HCT116 (cell line): ENCODE measurements around the gene NLN. TPM values are rescaled to one million over a fixed set of nuclear protein-coding genes. Genes with fewer than 3 reads are reported as not detected.

ENCODE experiments used
- ATAC-seq: fragments of 200-7000 bp; cut with Tn5 transposase; 2 replicates; pipeline ENCODE4 v1.9.1; 2020; ENCODE audit warnings: mild to moderate bottlenecking, moderate library complexity
- BruUV-seq: library from RNA; stranded (reverse); fragments of 400-500 nt; replicated peaks from 2 replicates; lab custom pipeline; 2021; lab: Mats Ljungman, UMichigan
- CTCF ChIA-PET: fragments of 300-600 bp; sonication (Branson Sonifier 250); formaldehyde crosslinking; loops from one replicate; lab custom pipeline; 2021; ENCODE audit warnings: antibody characterized with exemption; lab: Charles Lee
- POLR2A ChIA-PET: fragments of 300-600, 350-600 bp; sonication (Branson Sonifier 250); formaldehyde crosslinking; loops from one replicate; lab custom pipeline; 2021; ENCODE audit warnings: antibody characterized with exemption; lab: Charles Lee
- RAD21 ChIA-PET, 2 experiments: fragments of 300-600 bp; sonication (Branson Sonifier 250); formaldehyde crosslinking; loops; one replicate each; lab custom pipeline; 2023; ENCODE audit warnings: low total read pairs in 2 of 2; ENCODE audit not compliant: uncharacterized antibody in 2 of 2, unreplicated experiment in 2 of 2, low non-redundant PET in 1 of 2; lab: Charles Lee
- DNase-seq: peaks from one replicate; pipeline ENCODE4 v3.0.0-alpha.2; 2010; ENCODE audit warnings: low read depth, low spot score
- H2AFZ ChIP-seq: fragments of 200-600 bp; shearing (Covaris generic), sonication (generic); 2 replicates; pipeline ENCODE4 v1.6.1; 2017; ENCODE audit warnings: low read depth, mixed run types, mixed read lengths, antibody characterized with exemption, low read length; ENCODE audit not compliant: poor library complexity, severe bottlenecking
- H3K27ac ChIP-seq: 2 replicates; pipeline ENCODE4 v1.5.1; 2012; ENCODE audit warnings: low read depth, low read length
- H3K27me3 ChIP-seq: fragments of 200-600 bp; sonication (generic); 2 replicates; pipeline ENCODE4 v1.6.1; 2016; ENCODE audit warnings: mixed run types, low read length, mixed read lengths; ENCODE audit not compliant: insufficient read depth
- H3K36me3 ChIP-seq, 2 experiments: fragments of 200-500 bp in 1 of 2; fragments of 200-600 bp in 1 of 2; sonication (Bioruptor generic) in 1 of 2; sonication (generic) in 1 of 2; 2 replicates each; pipeline versions ENCODE4 v1.5.1 to v1.6.1; 2014 to 2016; ENCODE audit warnings: low read length in 2 of 2, inconsistent platforms in 1 of 2, mixed read lengths in 1 of 2, mixed run types in 1 of 2; ENCODE audit not compliant: insufficient read depth in 2 of 2, control insufficient read depth in 1 of 2
- H3K4me1 ChIP-seq, 2 experiments: fragments of 200-600 bp in 1 of 2; sonication (generic) in 1 of 2; 2 replicates each; pipeline versions ENCODE4 v1.5.1 to v1.6.1; 2012 to 2017; ENCODE audit warnings: low read length in 2 of 2, inconsistent platforms in 1 of 2, mild to moderate bottlenecking in 1 of 2, mixed read lengths in 1 of 2, mixed run types in 1 of 2, moderate library complexity in 1 of 2; ENCODE audit not compliant: insufficient read depth in 2 of 2, control insufficient read depth in 1 of 2
- H3K4me2 ChIP-seq: fragments of 200-600 bp; sonication (generic); 2 replicates; pipeline ENCODE4 v1.6.1; 2017; ENCODE audit warnings: mixed run types, low read length, mixed read lengths
- H3K4me3 ChIP-seq, 2 experiments: fragments of 200-600 bp in 1 of 2; sonication (generic) in 1 of 2; replicated peaks in 1 of 2; 2 replicates each; pipeline ENCODE4 v1.5.1; 2011 to 2016; ENCODE audit warnings: low read length in 2 of 2, control low read depth in 1 of 2, low read depth in 1 of 2, mild to moderate bottlenecking in 1 of 2, mixed read lengths in 1 of 2, mixed run types in 1 of 2
- H3K79me2 ChIP-seq: fragments of 200-600 bp; sonication (generic); 2 replicates; pipeline ENCODE4 v1.6.1; 2017; ENCODE audit warnings: mild to moderate bottlenecking, mixed run types, low read length, moderate library complexity, mixed read lengths; ENCODE audit not compliant: insufficient read depth
- H3K9ac ChIP-seq: fragments of 200-600 bp; sonication (generic); 2 replicates; pipeline ENCODE4 v1.6.1; 2016; ENCODE audit warnings: low read length, mixed read lengths
- H3K9me2 ChIP-seq: fragments of 200-600 bp; sonication (generic), shearing (Covaris generic); 2 replicates; pipeline ENCODE4 v1.6.1; 2017; ENCODE audit warnings: mixed run types, mild to moderate bottlenecking, moderate library complexity; ENCODE audit not compliant: insufficient read depth
- H3K9me3 ChIP-seq, 2 experiments: fragments of 200-500 bp in 1 of 2; fragments of 200-600 bp in 1 of 2; sonication (Bioruptor generic) in 1 of 2; sonication (generic) in 1 of 2; 2 replicates each; pipeline ENCODE4 v1.6.1; 2014 to 2017; ENCODE audit warnings: low read length in 2 of 2, mixed read lengths in 2 of 2, inconsistent platforms in 1 of 2, low read depth in 1 of 2, mild to moderate bottlenecking in 1 of 2, mixed run types in 1 of 2, moderate library complexity in 1 of 2; ENCODE audit not compliant: control insufficient read depth in 1 of 2, insufficient read depth in 1 of 2
- H4K20me1 ChIP-seq: fragments of 200-600 bp; sonication (generic), shearing (Covaris generic); 2 replicates; pipeline ENCODE4 v1.6.1; 2017; ENCODE audit warnings: mixed run types, mild to moderate bottlenecking, moderate library complexity; ENCODE audit not compliant: insufficient read depth
- CBX3 ChIP-seq: IDR thresholded peaks from 2 replicates; pipeline ENCODE4 v1.6.1; 2012; ENCODE audit warnings: low read depth
- CTCF ChIP-seq, 3 experiments: fragments of 200-600 bp in 1 of 3; sonication (generic) in 1 of 3; IDR thresholded peaks in 2 of 3; conservative IDR thresholded peaks in 1 of 3; 2 replicates each; pipeline ENCODE4 v1.5.1; 2012 to 2017; ENCODE audit warnings: low read depth in 2 of 3, low read length in 2 of 3, antibody characterized with exemption in 1 of 3, borderline replicate concordance in 1 of 3, control low read depth in 1 of 3, mild to moderate bottlenecking in 1 of 3, mixed read lengths in 1 of 3, mixed run types in 1 of 3, moderate library complexity in 1 of 3; ENCODE audit not compliant: insufficient read depth in 1 of 3
- REST ChIP-seq: IDR thresholded peaks from 2 replicates; pipeline ENCODE4 v1.6.1; 2012; ENCODE audit warnings: low read depth
- SP1 ChIP-seq: IDR thresholded peaks from 2 replicates; pipeline ENCODE4 v1.6.1; 2012; ENCODE audit warnings: low read depth
- ZBTB33 ChIP-seq: IDR thresholded peaks from 2 replicates; pipeline ENCODE4 v1.6.1; 2011; ENCODE audit warnings: mild to moderate bottlenecking, low read length, moderate library complexity; ENCODE audit not compliant: insufficient replicate concordance; ENCODE audit errors: extremely low read depth
- intact Hi-C: fragments of 100-400 bp; cut with micrococcal nuclease; formaldehyde crosslinking; loops from 2 replicates; pipeline ENCODE4 v1.10.0; 2022
- total RNA-seq: library from RNA; stranded (reverse); gene quantifications from one replicate; pipeline ENCODE4 v1.2.1, GENCODE V29; 2021; ENCODE audit not compliant: unreplicated experiment

Gene NLN
- total RNA-seq, 1 experiment from 2014 or later, result 67.6 TPM

- Histone ChIP-seq H3K79me2 (no peaks in the 10 kb centered on the region), H2AFZ (no peak overlapping the region), H3K9ac (no peak overlapping the region), H3K4me2 (no peak overlapping the region), H3K27me3 (no peaks in the 10 kb centered on the region), H3K36me3 (no peaks in the 10 kb centered on the region), H3K4me3 (no peak overlapping the region), H4K20me1 (no peaks in the 10 kb centered on the region), H3K9me2 (no peaks in the 10 kb centered on the region), H3K4me1 (no peaks in the 10 kb centered on the region), H3K27ac (no peak overlapping the region), H3K9me3 (no peaks in the 10 kb centered on the region)
- no peak for DNase-seq
- ATAC-seq, result no peak
- POLR2A ChIA-PET, result no interaction called here
- CTCF ChIA-PET, result no interaction called here
- no TSS peak for BruUV-seq
- RAD21 ChIA-PET, result no interaction called here
- intact Hi-C loops, result no loop called here
- no peak for TF ChIP-seq ZBTB33
- no peak for TF ChIP-seq CBX3
- TF ChIP-seq CTCF (IDR thresholded peaks at IDR 0.05 in 2 of 3, conservative IDR thresholded peaks at IDR 0.05 in 1 of 3; ENCODE audit: borderline replicate concordance in 1 of 3, insufficient read depth in 1 of 3, low read depth in 2 of 3, low read length in 2 of 3), result no peak
- no peak for TF ChIP-seq SP1
- TF ChIP-seq REST, result no peak
These were observed 20.0 kb upstream of the NLN start for GRCh38 chr5:65702036-65702435.
